Upper lobe of right lung (tissue), 1 donor: Measurements from ENCODE around the gene ADM2. TPM values are rescaled to one million over a fixed set of nuclear protein-coding genes. Genes with fewer than 3 reads are reported as not detected.

ENCODE experiments used
- ATAC-seq: fragments of 200-7000 bp; cut with Tn5 transposase; one replicate; pipeline ENCODE4 v1.9.1; 2020; ENCODE audit warnings: mild to moderate bottlenecking, moderate library complexity
- DNase-seq: peaks from one replicate; pipeline ENCODE4 v3.0.0-alpha.2; 2020
- H3K27ac ChIP-seq: fragments of 200-600 bp; one replicate; pipeline ENCODE4 v1.8.0; 2022
- H3K27me3 ChIP-seq: fragments of 200-600 bp; one replicate; pipeline ENCODE4 v1.8.0; 2022; ENCODE audit warnings: mild to moderate bottlenecking
- H3K36me3 ChIP-seq: fragments of 200-600 bp; one replicate; pipeline ENCODE4 v1.8.0; 2022
- H3K4me1 ChIP-seq: fragments of 200-600 bp; one replicate; pipeline ENCODE4 v1.8.0; 2022
- H3K4me3 ChIP-seq: fragments of 200-600 bp; one replicate; pipeline ENCODE4 v1.8.0; 2022; ENCODE audit warnings: mild to moderate bottlenecking
- H3K9me3 ChIP-seq: fragments of 200-600 bp; one replicate; pipeline ENCODE4 v1.8.0; 2022
- CTCF ChIP-seq: fragments of 200-600 bp; IDR thresholded peaks from one replicate; pipeline ENCODE4 v1.8.0; 2022; ENCODE audit warnings: antibody characterized with exemption
- intact Hi-C: fragments of 100-400 bp; cut with DNase I; formaldehyde crosslinking; loops from one replicate; pipeline ENCODE4 v1.11.0; 2022
- total RNA-seq: library from RNA; stranded (reverse); fragmentation: NEBNext Ultra II Directional; extraction: Animal tissue kit (Norgen Biotek cat#: 25700); gene quantifications from one replicate; pipeline ENCODE4 v1.2.1, GENCODE V29; 2021
- donor health status: DM: no; HTN: yes; CAD: no; lungs with severe emphysema.

Gene ADM2
- total RNA-seq, 1 donor from 2014 or later, result 2.6 TPM

- Histone ChIP-seq H3K36me3 (peaks cover 53% of the 10 kb centered on the region), H3K9me3 (no peaks in the 10 kb centered on the region), H3K4me3 (no peak overlapping the region), H3K4me1 (peaks cover 6% of the 10 kb centered on the region), H3K27ac (no peak overlapping the region), H3K27me3 (no peaks in the 10 kb centered on the region)
- TF ChIP-seq CTCF, result no peak
- ATAC-seq (no peak), DNase-seq (no peak)
- intact Hi-C loops, result no loop called here
Measured at GRCh38 chr22:50520826-50521453, 39.6 kb downstream of the ADM2 start.

DNA sequence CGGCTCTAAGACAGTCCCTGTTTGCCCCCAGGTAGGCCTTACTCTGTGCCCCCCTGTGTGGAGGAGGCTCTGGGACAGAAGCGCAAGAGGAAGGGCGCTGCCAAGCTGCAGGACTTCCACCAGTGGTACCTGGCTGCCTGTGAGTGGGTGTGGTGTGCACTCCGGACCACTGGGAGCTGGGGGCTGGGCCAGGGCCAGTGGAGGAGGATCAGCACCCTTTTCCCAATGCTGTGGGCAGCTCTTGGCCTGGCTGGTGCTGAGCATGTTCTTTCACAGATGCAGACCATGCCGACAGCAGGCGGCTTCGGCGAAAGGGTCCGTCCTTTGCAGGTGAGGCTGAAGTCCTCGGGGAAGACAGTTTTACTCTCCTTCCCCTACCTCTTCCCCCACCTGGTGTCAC lies 40.4 kb downstream of the ADM2 start:
- Histone ChIP-seq H3K4me3 (no peak overlapping the region), H3K36me3 (peaks cover 50% of the 10 kb centered on the region), H3K27ac (no peak overlapping the region), H3K9me3 (no peaks in the 10 kb centered on the region), H3K27me3 (no peaks in the 10 kb centered on the region), H3K4me1 (peaks cover 8% of the 10 kb centered on the region)
- intact Hi-C loops, result no loop called here
- no peak for DNase-seq
- no peak for ATAC-seq
- no peak for TF ChIP-seq CTCF

DNA sequence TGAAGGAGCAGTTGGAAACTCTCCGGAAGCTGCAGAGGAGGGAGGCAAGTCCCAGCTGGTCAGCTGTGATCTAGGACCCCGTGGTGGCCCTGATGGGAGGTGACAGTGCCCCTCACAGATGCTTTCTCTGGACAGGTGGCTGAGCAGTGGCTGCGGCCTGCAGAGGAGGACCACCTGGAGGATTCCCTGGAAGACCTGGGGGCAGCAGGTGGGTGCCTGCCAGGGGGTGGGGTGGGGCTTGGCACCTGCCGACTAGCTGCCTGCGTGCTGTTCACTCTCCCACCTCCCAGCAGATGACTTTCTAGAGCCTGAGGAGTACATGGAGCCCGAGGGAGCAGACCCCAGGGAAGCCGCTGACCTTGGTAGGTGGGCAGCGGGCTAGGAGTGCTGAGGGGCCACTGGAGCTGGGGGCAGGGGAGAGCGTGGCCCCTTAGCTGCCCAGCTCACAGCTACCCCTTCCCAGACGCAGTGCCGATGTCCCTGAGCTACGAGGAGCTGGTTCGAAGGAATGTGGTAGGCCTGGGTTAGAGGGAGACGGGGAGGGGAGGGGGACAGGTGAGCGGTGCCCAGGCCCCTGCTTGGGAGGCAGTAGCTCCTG lies 41.0 kb downstream of the ADM2 start:
- no peak for TF ChIP-seq CTCF
- no peaks in the 10 kb centered on the region for H3K9me3 ChIP-seq
- H3K27ac ChIP-seq, result no peak overlapping the region
- H3K4me1 ChIP-seq, result peaks cover 14% of the 10 kb centered on the region
- no peaks in the 10 kb centered on the region for H3K27me3 ChIP-seq
- H3K36me3 ChIP-seq, result peaks cover 45% of the 10 kb centered on the region
- H3K4me3 ChIP-seq, result no peak overlapping the region
- ATAC-seq (no peak), DNase-seq (no peak)
- intact Hi-C loops, result no loop called here

GRCh38 chr22:50522806-50523438 lies 41.6 kb downstream of the ADM2 start:
- Histone ChIP-seq H3K4me3 (no peak overlapping the region), H3K9me3 (no peaks in the 10 kb centered on the region), H3K27ac (no peak overlapping the region), H3K27me3 (no peaks in the 10 kb centered on the region), H3K4me1 (peaks cover 19% of the 10 kb centered on the region), H3K36me3 (peaks cover 38% of the 10 kb centered on the region)
- TF ChIP-seq CTCF, result no peak
- ATAC-seq (no peak), DNase-seq (no peak)
- intact Hi-C loops, result no loop called here

GRCh38 chr22:50523458-50523805 lies 42.1 kb downstream of the ADM2 start:
- H3K4me1 ChIP-seq, result peaks cover 24% of the 10 kb centered on the region
- H3K27me3 ChIP-seq, result no peaks in the 10 kb centered on the region
- H3K27ac ChIP-seq, result no peak overlapping the region
- intact Hi-C loops, result no loop called here
- ATAC-seq, result no peak
- H3K4me3 ChIP-seq, result no peak overlapping the region
- H3K36me3 ChIP-seq, result peaks cover 33% of the 10 kb centered on the region
- no peak for DNase-seq
- TF ChIP-seq CTCF, result no peak
- no peaks in the 10 kb centered on the region for H3K9me3 ChIP-seq
